NCI-H128 (cell line): ENCODE results near the gene SRPK1.
"Not testable (repeated sequence)": the region's sequence is repeated elsewhere in the genome, so short reads cannot be mapped to it uniquely, and the experiment has no call there.

Experiments
- DNase-seq: peaks from one replicate; lab custom pipeline; 2025; ENCODE audit not compliant: unreplicated experiment; lab: John Stamatoyannopoulos, UW

The SRPK1 gene

DNA sequence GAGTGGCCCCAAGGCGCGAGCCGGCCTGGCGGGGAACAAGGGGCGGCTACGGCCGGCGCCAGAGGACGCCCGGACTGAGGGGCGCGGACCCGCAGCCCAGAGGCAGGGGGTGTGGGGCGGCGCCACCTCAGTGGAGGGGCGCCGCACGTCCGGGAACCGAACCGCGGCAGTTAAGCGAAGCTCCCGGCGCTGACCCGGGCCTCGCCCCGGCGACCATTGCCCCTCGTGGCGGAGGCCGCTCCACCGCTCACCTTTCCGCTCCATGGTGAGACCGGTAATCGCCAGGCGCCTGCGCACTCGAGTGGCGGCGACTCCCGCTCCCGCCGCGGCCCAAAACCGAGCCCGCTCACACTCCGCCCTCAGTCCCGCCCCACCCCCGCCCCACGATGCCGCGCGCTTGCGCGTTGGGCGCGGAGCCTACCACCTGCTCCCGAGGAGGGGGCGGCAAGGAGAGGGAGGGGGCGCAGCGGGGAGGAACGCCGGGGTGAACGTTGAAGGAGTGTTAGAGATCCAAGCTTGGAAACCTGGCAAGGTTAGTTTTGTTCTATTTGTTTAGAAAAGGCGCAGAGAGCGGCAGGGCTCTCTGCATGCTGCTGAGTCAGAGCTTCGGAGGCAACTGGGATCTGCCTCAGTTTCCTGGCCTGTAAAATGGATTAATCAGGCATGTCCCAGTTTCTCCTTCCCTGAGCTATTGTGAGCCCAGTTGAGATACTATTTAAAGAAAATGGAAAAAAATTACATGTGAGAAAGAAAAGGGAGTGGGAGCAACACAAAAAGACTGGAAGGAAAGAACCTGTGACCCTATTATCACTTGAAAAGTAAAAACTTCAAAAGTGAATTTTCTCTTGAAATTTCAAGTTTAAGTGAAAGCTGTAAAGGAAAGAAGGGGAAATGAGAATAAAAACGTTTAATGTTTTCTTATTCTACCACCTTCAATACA lies at the start of gene SRPK1:
SRPK1 (minus strand) TSS at position 306 of the 940 bp plus-strand sequence; CDS start at position 264, 42 bp downstream.
- peak; percentile 81 for DNase-seq

DNA sequence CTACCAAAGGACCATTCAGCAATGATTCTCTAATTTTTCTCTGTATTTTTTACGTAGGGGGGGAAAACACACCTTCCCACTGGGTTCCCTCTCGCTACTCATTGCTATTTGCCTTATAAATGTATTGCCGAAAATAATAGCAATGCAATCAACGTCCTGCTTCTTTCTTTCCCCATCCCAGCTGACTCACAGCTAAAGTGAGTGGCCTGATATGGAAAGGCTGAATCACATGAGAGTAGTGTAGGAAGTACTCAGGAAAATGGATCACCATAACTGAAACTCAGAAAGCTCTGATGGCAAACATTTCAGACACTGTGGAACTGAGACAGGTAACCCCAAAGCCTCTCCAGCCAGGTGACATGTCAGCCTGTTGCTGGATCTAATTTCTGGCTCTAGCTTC lies 49.3 kb upstream of the SRPK1 start:
- DNase-seq = no peak

DNA sequence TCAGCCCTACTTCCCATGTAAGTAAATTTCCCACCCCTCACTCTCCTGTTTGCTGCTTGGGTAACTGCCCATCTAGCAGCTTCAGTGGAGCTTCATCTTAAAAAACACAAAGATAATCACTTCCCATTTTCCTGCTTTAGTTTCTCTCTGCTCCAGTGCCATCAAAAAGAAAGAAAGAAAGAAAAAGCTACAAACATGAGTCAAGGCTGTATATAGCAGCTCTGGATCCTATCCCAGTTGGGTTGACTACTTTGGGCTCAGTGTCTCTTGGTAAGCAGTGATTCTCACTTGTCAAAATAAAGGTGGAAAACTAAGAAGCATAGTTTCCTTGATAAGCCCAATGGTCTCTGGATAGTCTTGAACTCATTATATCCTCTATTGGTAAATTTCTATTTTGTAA lies 48.7 kb upstream of the SRPK1 start:
- DNase-seq = no peak

DNA sequence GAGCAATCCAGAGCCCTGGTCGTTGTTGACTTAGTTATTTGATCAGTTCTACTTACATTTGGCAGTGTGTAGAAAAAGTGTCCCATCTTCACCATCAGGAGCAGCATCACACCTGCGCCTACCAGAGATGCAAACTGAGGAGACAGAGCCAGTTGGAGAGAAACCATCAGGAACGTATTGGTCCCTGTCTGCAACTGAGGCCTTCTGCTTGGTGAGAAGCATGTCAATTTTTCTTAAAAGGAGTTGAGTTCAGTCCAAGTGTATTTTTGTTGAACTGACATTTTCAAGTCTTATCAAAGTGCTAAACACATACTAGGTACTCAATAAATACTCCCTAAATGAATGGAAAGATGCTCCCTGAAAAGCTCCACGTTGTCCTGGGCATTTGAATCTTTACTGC lies 47.9 kb upstream of the SRPK1 start:
- no peak for DNase-seq

DNA sequence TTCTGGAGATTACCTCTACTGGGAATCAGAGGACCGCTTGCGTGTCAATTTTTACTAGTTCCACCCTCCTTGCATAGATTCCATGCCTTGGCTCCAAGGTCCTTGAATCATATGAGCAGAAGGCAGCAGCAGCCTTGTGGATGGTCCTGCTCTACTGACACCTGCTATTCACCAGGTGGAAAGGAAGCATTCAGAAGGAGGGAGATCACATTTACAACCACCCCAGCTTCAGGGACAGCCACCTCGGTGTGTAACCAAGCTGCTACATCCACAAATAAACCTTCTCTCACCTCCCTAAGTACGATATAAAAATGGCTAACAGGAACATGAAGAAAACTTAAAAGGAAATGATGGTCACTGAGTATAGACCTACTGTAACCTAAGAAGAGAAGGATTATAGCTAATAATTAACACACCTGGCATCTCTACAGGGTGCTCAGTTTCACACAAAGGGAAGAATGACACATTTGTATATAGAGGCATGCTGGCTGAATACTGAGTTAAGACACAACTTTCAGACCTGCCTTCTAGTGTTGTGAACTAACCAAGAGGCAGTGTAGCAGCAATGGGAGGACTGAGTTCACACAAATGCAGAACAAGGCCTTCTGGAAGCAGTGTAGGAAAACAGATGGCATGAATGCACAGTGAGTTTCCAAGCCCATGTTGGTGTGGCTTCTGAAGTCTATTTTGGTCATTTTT lies 46.3 kb upstream of the SRPK1 start:
- no peak for DNase-seq

DNA sequence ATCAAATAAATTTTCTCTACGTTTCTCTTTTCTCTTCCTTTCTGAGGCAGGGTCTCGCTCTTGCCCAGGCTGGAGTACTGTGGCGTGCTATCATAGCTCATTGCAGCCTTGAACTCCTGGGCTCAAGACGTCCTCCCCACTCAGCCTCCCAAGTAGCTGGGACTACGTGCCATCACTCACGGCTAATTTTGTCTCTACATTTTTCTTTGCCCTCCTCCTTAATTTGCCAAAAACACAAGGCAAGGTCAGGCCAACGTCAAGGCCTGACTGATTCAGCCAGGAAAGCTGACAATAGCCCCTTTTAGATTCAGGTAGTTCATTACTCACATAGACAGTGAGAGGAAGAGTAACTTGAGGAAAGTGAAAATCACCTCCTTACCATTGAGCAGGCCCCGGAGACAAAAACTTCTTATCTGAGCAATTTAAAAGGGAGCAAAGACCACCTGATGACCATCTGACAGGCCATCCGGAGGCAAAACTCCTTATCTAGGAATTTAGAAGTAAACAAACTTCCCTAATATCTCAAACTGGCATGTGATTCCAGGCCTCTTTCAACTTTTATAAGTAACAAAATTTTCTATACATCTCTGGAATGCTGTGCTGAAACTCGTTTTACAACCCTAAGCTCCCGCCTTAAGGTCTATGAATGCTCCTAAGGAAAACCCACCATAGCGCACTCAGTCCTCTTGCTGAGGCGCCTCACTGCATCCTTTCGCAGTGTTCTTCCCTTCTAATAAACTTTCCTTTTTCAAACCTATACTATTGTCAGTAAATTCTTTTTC lies 42.1 kb upstream of the SRPK1 start:
- no peak for DNase-seq

DNA sequence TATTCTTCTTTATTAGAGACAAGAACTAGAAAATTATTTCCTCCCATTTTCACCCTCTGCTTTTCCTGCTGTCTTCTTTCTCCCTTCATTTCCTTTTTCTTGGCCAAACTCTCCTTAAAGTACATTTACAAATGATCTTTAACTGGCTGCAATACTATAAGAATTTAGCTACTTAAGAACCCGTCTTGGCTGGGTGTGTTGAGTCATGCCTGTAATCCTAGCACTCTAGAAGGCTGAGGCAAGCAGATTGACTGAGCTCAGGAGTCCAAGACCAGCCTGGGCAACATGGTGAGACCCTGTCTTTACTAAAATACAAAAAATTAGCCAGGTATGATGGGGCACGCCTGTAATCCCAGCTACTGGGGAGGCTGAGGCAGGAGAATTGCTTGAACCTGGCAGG lies 39.3 kb upstream of the SRPK1 start:
- DNase-seq = no peak

DNA sequence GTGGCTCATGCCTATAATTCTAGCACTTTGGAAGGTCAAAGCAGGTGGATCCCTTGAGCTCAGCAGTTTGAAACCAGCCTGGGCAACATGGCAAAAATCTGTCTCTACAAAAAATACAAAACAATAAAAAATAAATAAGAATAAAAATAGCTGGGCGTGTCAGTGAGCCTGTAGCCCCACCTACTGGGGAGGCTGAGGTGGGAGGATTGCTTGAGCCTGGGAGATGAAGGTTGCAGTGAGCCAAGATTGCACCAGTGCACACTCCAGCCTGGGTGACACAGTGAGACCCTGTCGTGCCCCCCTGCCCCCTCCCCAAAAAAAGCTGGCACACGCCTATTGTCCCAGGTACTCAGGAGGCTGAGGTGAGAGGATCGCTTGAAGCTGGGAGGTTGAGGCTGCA lies 35.1 kb upstream of the SRPK1 start:
- no peak for DNase-seq

DNA sequence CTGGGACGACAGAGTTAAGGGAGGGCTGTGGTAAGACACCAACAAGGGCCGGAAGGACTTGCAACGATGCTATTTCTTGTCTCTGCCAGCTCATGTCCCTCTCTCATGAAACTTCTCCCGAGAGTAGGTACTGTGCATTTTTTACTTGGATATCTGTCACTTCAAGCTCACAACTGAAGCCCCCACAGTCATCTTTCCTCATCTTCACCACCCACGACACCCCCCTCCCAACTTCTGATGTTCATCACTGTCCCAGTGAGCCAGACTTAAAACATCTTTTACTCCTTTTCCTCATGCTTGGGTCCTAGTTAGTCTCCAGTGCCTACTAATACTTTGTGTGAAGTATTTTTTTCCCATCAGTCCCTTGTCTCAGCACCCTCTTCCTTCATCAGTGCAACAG lies 34.6 kb upstream of the SRPK1 start:
- DNase-seq = no peak

DNA sequence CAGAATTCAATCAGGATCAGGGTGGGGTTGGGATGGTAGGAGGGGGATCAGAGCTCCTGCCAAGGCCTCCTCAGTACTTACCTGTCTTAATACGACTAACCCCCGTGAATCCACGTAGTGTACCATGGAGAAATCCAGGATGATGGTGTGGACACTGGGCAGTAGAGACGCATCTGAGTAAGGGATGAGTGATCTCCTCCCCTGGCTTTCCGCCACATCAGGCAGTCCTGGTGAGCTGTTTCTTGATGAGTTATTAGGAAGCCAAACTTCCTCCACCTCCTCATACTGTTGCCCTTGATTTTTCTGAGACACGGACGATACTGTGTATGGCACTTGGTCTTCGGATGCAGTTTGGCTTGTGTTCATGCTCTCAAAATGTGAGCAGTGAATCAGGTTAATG lies 34.2 kb upstream of the SRPK1 start:
- DNase-seq = no peak

DNA sequence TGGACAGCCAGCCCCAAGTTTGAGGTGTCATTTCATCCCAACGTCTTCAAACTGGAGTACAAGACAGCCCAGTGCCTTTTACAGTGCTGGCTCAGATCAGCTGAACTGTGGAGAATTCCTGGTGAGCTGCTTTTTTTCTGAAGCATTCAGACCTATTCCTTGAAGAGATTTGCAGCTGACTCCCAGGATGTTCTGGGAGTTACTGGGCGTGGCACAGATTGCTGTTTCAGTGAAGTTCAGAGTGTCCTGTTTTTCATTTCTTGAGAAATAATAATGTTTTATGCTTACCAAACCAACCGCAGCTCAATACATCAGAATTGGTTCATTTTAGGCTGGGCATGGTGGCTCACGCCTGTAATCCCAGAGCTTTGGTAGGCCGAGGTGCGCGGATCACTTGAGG lies 33.4 kb upstream of the SRPK1 start:
- no peak for DNase-seq

DNA sequence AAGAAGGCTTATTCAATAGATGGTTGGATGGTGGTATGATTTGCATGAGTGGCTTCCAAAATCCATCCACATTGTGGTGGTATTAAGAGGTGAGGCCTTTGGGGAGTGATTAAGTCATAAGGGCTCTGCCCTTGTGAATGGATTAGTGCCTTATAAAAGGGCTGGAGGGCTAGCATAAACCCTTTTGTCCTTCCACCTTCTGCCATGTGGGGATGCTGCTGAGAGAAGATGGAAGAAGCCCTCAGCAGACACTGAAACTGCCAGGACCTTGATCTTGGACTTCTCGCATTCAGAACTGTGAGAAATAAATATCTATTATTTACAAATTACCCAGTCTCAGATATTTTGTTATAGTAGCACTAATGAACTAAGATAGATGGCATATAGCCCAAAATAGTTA lies 27.8 kb upstream of the SRPK1 start:
- no peak for DNase-seq

DNA sequence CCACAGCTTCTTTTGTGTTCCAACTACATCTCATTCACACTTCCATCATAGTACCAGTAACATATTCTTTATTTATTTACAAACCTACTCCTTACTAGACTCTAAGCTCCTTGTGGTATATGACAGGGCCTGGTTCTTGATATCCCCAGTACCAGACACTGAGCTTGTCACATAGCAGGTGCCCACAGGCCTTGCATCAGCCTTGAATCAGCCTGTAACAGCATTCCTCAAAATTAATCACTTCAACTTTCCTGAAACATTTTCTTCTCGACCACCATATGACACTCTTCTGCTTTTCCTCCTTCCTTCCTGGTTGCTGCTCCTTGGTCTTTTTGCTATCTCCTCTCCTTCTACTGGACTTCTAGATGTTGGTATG lies 24.7 kb upstream of the SRPK1 start:
- no peak for DNase-seq

DNA sequence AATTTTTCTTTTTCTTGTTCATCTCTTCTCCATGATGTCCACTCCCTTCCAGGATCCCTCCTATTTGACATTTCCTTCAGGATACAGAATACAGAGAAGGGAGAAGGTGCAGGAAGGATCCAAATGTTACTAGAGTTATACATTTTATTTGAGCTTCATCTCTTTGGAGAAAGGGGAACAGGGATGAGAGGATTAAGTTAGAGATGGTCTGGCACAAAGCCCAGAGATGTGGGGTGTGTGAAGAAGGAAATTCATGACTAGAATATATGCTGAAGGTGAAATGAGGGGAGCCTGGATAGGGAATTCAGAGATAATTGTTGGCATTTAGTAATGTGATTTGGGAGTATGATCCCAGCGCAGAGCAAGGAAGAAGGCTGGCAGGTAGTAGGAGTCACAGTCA lies 22.5 kb upstream of the SRPK1 start:
- no peak for DNase-seq

DNA sequence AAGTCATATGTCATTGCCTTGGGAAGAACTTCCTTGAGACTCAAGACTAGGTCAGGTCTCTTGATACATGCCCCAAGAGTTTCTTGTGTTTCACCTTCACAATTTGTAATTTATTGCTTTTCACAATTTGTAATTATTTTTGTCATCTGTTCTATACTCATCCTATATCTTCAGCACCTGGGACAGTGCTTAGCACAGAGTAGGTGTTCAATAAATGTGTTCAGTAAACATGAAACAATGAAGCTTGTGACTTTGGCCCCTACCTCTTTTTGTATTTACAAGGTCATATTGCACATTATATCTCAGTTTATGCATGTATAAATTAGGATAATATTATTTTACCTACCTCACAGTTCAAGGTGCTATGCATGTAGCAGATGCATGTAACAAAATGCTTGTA lies 21.5 kb upstream of the SRPK1 start:
- DNase-seq = no peak

DNA sequence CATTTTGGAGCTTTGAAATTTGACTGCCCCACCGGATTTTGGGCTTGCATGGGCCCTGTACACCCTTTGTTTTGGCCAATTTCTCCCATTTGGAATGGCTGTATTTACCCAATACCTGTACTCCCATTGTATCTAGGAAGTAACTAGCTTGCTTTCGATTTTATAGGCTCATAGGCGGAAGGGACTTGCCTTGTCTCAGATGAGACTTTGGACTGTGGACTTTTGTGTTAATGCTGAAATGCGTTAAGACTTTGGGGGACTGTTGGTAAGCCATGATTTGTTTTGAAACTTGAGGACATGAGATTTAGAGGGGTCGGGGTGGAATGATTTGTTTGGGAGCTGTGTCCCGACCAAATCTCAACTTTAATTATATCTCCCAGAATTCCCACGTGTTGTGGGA lies 20.3 kb upstream of the SRPK1 start:
- DNase-seq = not testable (repeated sequence)

DNA sequence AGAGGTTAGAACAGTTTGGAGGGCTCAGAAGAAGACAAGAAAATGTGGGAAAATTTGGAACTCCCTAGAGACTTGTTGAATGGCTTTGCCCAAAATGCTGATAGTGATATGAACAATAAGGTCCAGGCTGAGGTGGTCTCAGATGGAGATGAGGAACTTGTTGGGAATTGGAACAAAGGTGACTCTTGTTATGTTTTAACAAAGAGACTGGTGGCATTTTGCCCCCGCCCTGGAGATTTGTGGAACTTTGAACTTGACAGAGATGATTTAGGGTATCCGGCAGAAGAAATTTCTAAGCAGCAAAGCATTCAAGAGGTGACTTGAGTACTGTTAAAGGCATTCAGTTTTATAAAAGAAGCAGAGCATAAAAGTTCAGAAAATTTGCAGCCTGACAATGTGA lies 19.1 kb upstream of the SRPK1 start:
- not testable (repeated sequence) for DNase-seq

DNA sequence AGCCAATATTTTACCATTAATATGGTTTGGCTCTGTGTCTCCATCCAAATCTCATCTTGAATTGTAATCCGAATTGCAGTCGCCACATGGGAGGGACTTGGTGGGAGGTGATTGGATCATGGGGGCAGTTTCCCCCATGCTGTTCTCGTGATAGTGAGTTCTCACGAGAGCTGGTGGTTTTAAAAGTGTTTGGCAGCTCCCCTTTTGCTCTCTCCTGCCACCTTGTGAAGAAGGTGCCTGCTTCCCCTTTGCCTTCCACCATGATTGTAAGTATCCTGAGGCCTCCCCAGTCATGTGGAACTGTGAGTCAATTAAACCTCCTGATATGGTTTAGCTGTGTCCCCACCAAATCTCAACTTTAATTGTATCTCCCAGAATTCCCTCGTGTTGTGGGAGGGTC lies 18.4 kb upstream of the SRPK1 start:
- DNase-seq = not testable (repeated sequence)

DNA sequence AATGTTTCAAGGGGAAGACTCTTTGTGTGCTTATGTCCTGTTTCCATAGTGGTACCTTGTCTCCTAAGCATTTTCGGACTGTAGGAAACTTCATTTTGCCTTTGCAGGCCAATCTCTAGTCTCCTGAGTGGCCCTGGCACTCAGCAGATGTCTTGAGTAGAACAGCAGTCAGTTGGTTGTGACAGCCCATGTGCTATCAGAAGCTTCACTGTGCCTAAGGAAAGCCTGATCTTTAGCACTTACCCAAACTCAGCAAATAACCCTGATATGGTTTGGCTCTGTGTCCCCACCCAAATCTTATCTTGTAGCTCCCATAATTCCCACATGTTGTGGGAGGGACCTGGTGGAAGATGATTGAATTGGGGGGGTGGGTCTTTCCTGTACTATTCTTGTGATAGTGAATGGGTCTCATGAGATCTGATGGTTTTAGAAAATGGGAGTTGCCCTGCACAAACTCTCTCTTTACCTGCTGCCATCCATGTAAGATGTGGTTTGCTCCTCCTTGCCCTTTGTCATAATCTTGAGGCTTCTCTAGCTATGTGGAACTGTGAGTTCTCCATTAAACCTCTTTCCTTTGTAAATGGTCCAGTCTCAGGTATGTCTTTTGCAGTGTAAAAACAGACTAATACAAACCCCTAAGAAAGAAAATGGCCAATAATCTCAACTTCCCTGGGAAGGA lies 15.9 kb upstream of the SRPK1 start:
- DNase-seq = no peak

DNA sequence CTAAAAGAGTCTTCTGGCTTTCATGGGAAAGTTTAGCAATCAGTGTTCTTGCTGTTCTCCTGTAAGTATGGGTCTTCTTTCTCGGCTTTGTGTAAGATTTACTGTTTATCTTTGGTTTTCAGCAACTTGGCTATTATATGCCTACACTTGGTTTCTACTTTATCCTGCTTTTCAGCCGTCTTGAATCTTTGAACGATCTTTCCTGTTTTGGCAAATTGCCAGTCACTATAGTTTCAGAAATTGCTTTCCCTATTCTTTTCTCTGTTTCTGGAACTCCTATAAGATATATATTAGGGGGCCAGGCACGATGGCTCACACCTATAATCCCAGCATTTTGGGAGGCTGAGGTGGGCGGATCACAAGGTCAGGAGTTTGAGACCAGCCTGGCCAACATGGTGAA lies 14.6 kb upstream of the SRPK1 start:
- no peak for DNase-seq

DNA sequence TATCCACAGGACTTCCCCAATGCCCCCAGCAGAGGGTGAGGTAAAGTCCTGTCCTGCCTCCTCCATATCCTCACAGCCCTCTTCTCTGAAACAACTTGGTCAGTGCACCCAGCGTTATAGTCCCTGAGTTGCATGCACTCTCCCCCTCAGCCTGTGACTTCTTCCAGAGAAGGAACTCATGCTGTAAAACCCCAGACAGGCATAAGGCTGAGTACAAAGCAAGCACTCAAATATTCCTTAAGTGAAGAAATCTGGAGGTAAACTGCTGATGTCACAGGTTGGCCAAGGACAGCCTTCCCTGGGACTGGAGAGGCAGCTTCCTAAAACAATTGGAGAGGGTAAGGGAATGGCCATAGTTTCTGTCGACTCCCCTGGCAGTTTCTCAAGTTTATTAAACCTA lies 12.9 kb upstream of the SRPK1 start:
- no peak for DNase-seq
